Measurements from ENCODE around the gene DNAH3. TPM values are rescaled to one million over a fixed set of nuclear protein-coding genes. Genes with fewer than 3 reads are reported as not detected.
A peak's percentile ranks its signal among the peaks of the same experiment; 100 is the strongest.

DNAH3 gene
- total and polyA plus RNA-seq, 2 experiments from 2014 or later, result 0.70 to 1.3 TPM

DNA sequence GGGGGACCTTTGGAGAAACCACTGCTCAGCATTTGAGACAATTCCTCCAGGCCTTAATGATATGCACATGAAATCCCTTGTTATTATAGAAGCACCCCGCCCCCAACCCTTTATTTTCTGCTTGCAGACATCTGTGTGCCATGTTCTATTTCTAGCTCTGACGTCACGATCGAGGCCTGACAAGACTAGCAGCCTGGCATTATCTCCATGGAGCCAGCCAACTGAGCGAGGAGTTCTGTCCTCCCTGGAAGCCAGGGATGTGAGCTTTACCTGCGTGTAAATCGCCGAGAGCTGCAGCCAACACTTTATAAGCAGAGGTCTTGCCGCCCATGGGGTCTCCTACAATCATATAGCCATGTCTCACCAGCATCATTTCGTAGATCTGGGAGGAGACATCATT lies 116.9 kb downstream of the DNAH3 start:
- no peak overlapping the region for H3K27ac Mint-ChIP-seq
- no peaks in the 10 kb centered on the region; the same call in 1 of the 2 replicates for H4K20me1 ChIP-seq (replicated peaks; ENCODE audit: insufficient read depth)
- H3K36me3 ChIP-seq (ENCODE audit: insufficient read depth), result no peaks in the 10 kb centered on the region
- peaks cover 2% of the 10 kb centered on the region for H3K27me3 Mint-ChIP-seq (ENCODE audit: insufficient read depth, low read depth, poor library complexity)
- H3K4me2 ChIP-seq, result no peak overlapping the region
- no peaks in the 10 kb centered on the region for H3K9me3 Mint-ChIP-seq
- H3K4me1 ChIP-seq (ENCODE audit: insufficient read depth), result no peaks in the 10 kb centered on the region
- DNase-seq (ENCODE audit: low spot score) (no peak), ATAC-seq (no peak)
- H3K9me2 ChIP-seq (ENCODE audit: insufficient read depth), result peaks cover 10% of the 10 kb centered on the region; the same call in 1 of the 2 replicates
- no peak overlapping the region for H3K4me3 ChIP-seq
- TF ChIP-seq, protein P1, sequence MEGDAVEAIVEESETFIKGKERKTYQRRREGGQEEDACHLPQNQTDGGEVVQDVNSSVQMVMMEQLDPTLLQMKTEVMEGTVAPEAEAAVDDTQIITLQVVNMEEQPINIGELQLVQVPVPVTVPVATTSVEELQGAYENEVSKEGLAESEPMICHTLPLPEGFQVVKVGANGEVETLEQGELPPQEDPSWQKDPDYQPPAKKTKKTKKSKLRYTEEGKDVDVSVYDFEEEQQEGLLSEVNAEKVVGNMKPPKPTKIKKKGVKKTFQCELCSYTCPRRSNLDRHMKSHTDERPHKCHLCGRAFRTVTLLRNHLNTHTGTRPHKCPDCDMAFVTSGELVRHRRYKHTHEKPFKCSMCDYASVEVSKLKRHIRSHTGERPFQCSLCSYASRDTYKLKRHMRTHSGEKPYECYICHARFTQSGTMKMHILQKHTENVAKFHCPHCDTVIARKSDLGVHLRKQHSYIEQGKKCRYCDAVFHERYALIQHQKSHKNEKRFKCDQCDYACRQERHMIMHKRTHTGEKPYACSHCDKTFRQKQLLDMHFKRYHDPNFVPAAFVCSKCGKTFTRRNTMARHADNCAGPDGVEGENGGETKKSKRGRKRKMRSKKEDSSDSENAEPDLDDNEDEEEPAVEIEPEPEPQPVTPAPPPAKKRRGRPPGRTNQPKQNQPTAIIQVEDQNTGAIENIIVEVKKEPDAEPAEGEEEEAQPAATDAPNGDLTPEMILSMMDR (conservative IDR thresholded peaks at IDR 0.05; ENCODE audit: low read depth in 2 of 2), result no peak
- TF ChIP-seq STAT1 (IDR thresholded peaks at IDR 0.05; ENCODE audit: unreplicated experiment) (no peak), NANOG (IDR thresholded peaks at IDR 0.05; ENCODE audit: borderline replicate concordance) (no peak), EZH2 (IDR thresholded peaks at IDR 0.05; ENCODE audit: low read depth, unreplicated experiment) (no peak), POLR2AphosphoS5 (IDR thresholded peaks at IDR 0.05; ENCODE audit: low read depth) (no peak), ZNF331 (CRISPR knock-in tag; IDR thresholded peaks at IDR 0.05; ENCODE audit: low read depth) (no peak), ZNF114 (CRISPR knock-in tag; IDR thresholded peaks at IDR 0.05) (no peak), EZH2phosphoT487 (IDR thresholded peaks at IDR 0.05; ENCODE audit: unreplicated experiment) (no peak), REST (IDR thresholded peaks at IDR 0.05; ENCODE audit: unreplicated experiment) (no peak)
- TF ChIP-seq, protein P2, sequence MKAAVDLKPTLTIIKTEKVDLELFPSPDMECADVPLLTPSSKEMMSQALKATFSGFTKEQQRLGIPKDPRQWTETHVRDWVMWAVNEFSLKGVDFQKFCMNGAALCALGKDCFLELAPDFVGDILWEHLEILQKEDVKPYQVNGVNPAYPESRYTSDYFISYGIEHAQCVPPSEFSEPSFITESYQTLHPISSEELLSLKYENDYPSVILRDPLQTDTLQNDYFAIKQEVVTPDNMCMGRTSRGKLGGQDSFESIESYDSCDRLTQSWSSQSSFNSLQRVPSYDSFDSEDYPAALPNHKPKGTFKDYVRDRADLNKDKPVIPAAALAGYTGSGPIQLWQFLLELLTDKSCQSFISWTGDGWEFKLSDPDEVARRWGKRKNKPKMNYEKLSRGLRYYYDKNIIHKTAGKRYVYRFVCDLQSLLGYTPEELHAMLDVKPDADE (IDR thresholded peaks at IDR 0.05), result no peak
- H3K36me3 Mint-ChIP-seq (ENCODE audit: low read depth), result no peaks in the 10 kb centered on the region
- H3K4me3 Mint-ChIP-seq, result no peak overlapping the region
- H3K4me1 Mint-ChIP-seq, result peaks cover 3% of the 10 kb centered on the region; the same call in 1 of the 3 replicates
- H2AFZ ChIP-seq, result peak overlapping the region; percentile 66; the same call in 1 of the 2 replicates
- no peaks in the 10 kb centered on the region for H3K27me3 ChIP-seq (ENCODE audit: insufficient read depth)
- no peaks in the 10 kb centered on the region for H3K79me2 ChIP-seq (replicated peaks; ENCODE audit: insufficient read depth)
- H3K27ac ChIP-seq (ENCODE audit: low read depth), result no peak overlapping the region
- H3F3A ChIP-seq (replicated peaks; ENCODE audit: low read depth), result no peaks in the 10 kb centered on the region

All from GM23338 (cell line).